H9 (cell line): ENCODE results near the gene TTC27. TPM values are rescaled to one million over a fixed set of nuclear protein-coding genes. Genes with fewer than 3 reads are reported as not detected.

Experiments used
- DNase-seq: peaks from one replicate; pipeline ENCODE4 v3.0.0-alpha.2; 2017
- H2AFZ ChIP-seq: one replicate; pipeline ENCODE4 v1.6.1; 2013; ENCODE audit warnings: mild to moderate bottlenecking, low read length, control low read depth, moderate library complexity
- H2AK5ac ChIP-seq: 2 replicates; pipeline ENCODE4 v1.6.1; 2013; ENCODE audit warnings: low read length, control low read depth, mixed read lengths; ENCODE audit not compliant: insufficient read length
- H2BK120ac ChIP-seq: one replicate; pipeline ENCODE4 v1.6.1; 2013; ENCODE audit warnings: low read depth, mild to moderate bottlenecking, low read length, control low read depth, inconsistent platforms; ENCODE audit not compliant: poor library complexity, severe bottlenecking
- H2BK12ac ChIP-seq: 2 replicates; pipeline ENCODE4 v1.6.1; 2013; ENCODE audit warnings: low read length, control low read depth, mixed read lengths, low read depth; ENCODE audit not compliant: insufficient read length
- H2BK15ac ChIP-seq: 2 replicates; pipeline ENCODE4 v1.6.1; 2013; ENCODE audit warnings: low read depth, low read length, control low read depth
- H2BK20ac ChIP-seq: one replicate; pipeline ENCODE4 v1.6.1; 2013; ENCODE audit warnings: low read depth, mild to moderate bottlenecking, low read length, control low read depth, inconsistent platforms; ENCODE audit not compliant: poor library complexity, severe bottlenecking
- H2BK5ac ChIP-seq: 2 replicates; pipeline ENCODE4 v1.6.1; 2013; ENCODE audit warnings: low read length, control low read depth, mixed read lengths; ENCODE audit not compliant: insufficient read length
- H3K14ac ChIP-seq: 2 replicates; pipeline ENCODE4 v1.6.1; 2013; ENCODE audit warnings: low read length, control low read depth; ENCODE audit not compliant: insufficient read depth
- H3K18ac ChIP-seq: 2 replicates; pipeline ENCODE4 v1.6.1; 2013; ENCODE audit warnings: low read depth, mild to moderate bottlenecking, mixed read lengths, low read length, control low read depth; ENCODE audit not compliant: insufficient read length
- H3K23ac ChIP-seq: 2 replicates; pipeline ENCODE4 v1.6.1; 2013; ENCODE audit warnings: low read length, control low read depth, mixed read lengths, low read depth; ENCODE audit not compliant: insufficient read length
- H3K23me2 ChIP-seq: 2 replicates; pipeline ENCODE4 v1.6.1; 2013; ENCODE audit warnings: low read depth, mild to moderate bottlenecking, mixed read lengths, low read length, control low read depth; ENCODE audit not compliant: insufficient read length, poor library complexity, severe bottlenecking
- H3K27ac ChIP-seq: 2 replicates; pipeline ENCODE4 v1.5.1; 2013; ENCODE audit warnings: low read length, control low read depth, mixed read lengths, low read depth; ENCODE audit not compliant: insufficient read length
- H3K27me3 ChIP-seq: 2 replicates; pipeline ENCODE4 v1.6.1; 2013; ENCODE audit warnings: low read length, control low read depth, inconsistent platforms; ENCODE audit not compliant: insufficient read depth
- H3K4ac ChIP-seq: 2 replicates; pipeline ENCODE4 v1.6.1; 2013; ENCODE audit warnings: low read depth, mild to moderate bottlenecking, control low read depth, inconsistent platforms, low read length, moderate library complexity
- H3K4me1 ChIP-seq: 2 replicates; pipeline ENCODE4 v1.6.1; 2013; ENCODE audit warnings: low read length, control low read depth, inconsistent platforms; ENCODE audit not compliant: insufficient read depth
- H3K4me2 ChIP-seq: 2 replicates; pipeline ENCODE4 v1.6.1; 2013; ENCODE audit warnings: low read length, control low read depth, mixed read lengths; ENCODE audit not compliant: insufficient read length, insufficient read depth
- H3K56ac ChIP-seq: 2 replicates; pipeline ENCODE4 v1.6.1; 2013; ENCODE audit warnings: low read depth, mild to moderate bottlenecking, mixed read lengths, low read length, control low read depth; ENCODE audit not compliant: insufficient read length
- H3K79me1 ChIP-seq: 2 replicates; pipeline ENCODE4 v1.6.1; 2013; ENCODE audit warnings: low read depth, mild to moderate bottlenecking, moderate library complexity, low read length, control low read depth, inconsistent platforms; ENCODE audit not compliant: insufficient read depth, poor library complexity, severe bottlenecking
- H3K79me2 ChIP-seq: 2 replicates; pipeline ENCODE4 v1.6.1; 2013; ENCODE audit warnings: low read length, control low read depth, inconsistent platforms; ENCODE audit not compliant: insufficient read depth
- H3K9ac ChIP-seq: 2 replicates; pipeline ENCODE4 v1.6.1; 2013; ENCODE audit warnings: low read length, control low read depth, mixed read lengths; ENCODE audit not compliant: insufficient read length; ENCODE audit errors: extremely low read depth
- H3K9me3 ChIP-seq: one replicate; pipeline ENCODE4 v1.6.1; 2013; ENCODE audit warnings: low read depth, low read length, inconsistent platforms; ENCODE audit not compliant: control insufficient read depth
- H3T11ph ChIP-seq: one replicate; pipeline ENCODE4 v1.6.1; 2013; ENCODE audit warnings: mild to moderate bottlenecking, low read length, control low read depth, inconsistent platforms
- H4K20me1 ChIP-seq: one replicate; pipeline ENCODE4 v1.6.1; 2013; ENCODE audit not compliant: control insufficient read depth, insufficient read length, insufficient read depth
- H4K5ac ChIP-seq: 2 replicates; pipeline ENCODE4 v1.6.1; 2013; ENCODE audit warnings: low read depth, mild to moderate bottlenecking, mixed read lengths, low read length, control low read depth; ENCODE audit not compliant: insufficient read length
- H4K8ac ChIP-seq: replicated peaks from 2 replicates; pipeline ENCODE4 v1.6.1; 2013; ENCODE audit warnings: low read length, control low read depth, mixed read lengths, low read depth; ENCODE audit not compliant: insufficient read length
- H4K91ac ChIP-seq: 2 replicates; pipeline ENCODE4 v1.6.1; 2013; ENCODE audit warnings: low read depth, mild to moderate bottlenecking, moderate library complexity, mixed read lengths, low read length, control low read depth; ENCODE audit not compliant: insufficient read length
- H3K27ac Mint-ChIP-seq, 3 experiments: 2 replicates in 2 of 3; 3 replicates in 1 of 3; pipeline ENCODE4 v1.8.0; 2020 to 2021; ENCODE audit warnings: mixed read lengths in 3 of 3, mild to moderate bottlenecking in 1 of 3, moderate library complexity in 1 of 3
- H3K27me3 Mint-ChIP-seq: 2 replicates; pipeline ENCODE4 v1.8.0; 2021; ENCODE audit warnings: low read depth, mild to moderate bottlenecking, moderate library complexity, mixed read lengths
- H3K36me3 Mint-ChIP-seq, 3 experiments: 2 replicates in 2 of 3; 3 replicates in 1 of 3; pipeline ENCODE4 v1.8.0; 2020 to 2021; ENCODE audit warnings: low read depth in 3 of 3, mixed read lengths in 3 of 3; ENCODE audit not compliant: insufficient read depth in 1 of 3
- H3K4me1 Mint-ChIP-seq, 2 experiments: 2 replicates each; pipeline ENCODE4 v1.8.0; 2020; ENCODE audit warnings: mixed read lengths in 2 of 2
- H3K4me3 Mint-ChIP-seq, 2 experiments: 2 replicates in 1 of 2; 3 replicates in 1 of 2; pipeline ENCODE4 v1.8.0; 2020 to 2021; ENCODE audit warnings: mild to moderate bottlenecking in 2 of 2, mixed read lengths in 2 of 2, moderate library complexity in 1 of 2
- H3K9me3 Mint-ChIP-seq, 2 experiments: 2 replicates in 1 of 2; 3 replicates in 1 of 2; pipeline ENCODE4 v1.8.0; 2020; ENCODE audit warnings: mild to moderate bottlenecking in 2 of 2, mixed read lengths in 2 of 2, moderate library complexity in 1 of 2
- CTCF ChIP-seq: fragments of 200-600 bp; sonication (generic); conservative IDR thresholded peaks from 3 replicates; pipeline ENCODE4 v1.8.0; 2021; ENCODE audit warnings: antibody characterized with exemption, mild to moderate bottlenecking
- WGBS: extraction: QIAGEN DNeasy Blood & Tissue Kit; methylation state at CpG from one replicate; pipeline ENCODE4 v1.1.7; 2013; ENCODE audit warnings: missing lambda C conversion rate, low lambda C conversion rate, mixed read lengths; ENCODE audit not compliant: insufficient read length; ENCODE audit errors: extremely low coverage; 5-methylcytosine and 5-hydroxymethylcytosine counted together
- total RNA-seq: library from RNA; stranded (reverse); gene quantifications from 2 replicates; pipeline ENCODE4 v1.2.1, GENCODE V29; 2021

The TTC27 gene
- total RNA-seq, 1 experiment from 2014 or later: 26.0 TPM

GRCh38 chr2:32719933-32720716, 92.3 kb downstream of the TTC27 start:
- H3K27ac Mint-ChIP-seq: no peak overlapping the region
- H4K5ac ChIP-seq: no peak overlapping the region
- H3K4me3 Mint-ChIP-seq: no peak overlapping the region

More at GRCh38 chr2:32719933-32720716, 92.3 kb downstream of the TTC27 start:
- Histone ChIP-seq H3K9ac (no peak overlapping the region), H3K27ac (no peak overlapping the region), H3K23ac (no peak overlapping the region), H3K14ac (no peak overlapping the region), H3K4ac (no peak overlapping the region), H3K79me2 (no peaks in the 10 kb centered on the region; the same call in 1 of the 2 replicates), H2AK5ac (no peak overlapping the region), H2BK120ac (no peak overlapping the region), H4K91ac (no peak overlapping the region), H3K18ac (no peak overlapping the region), H4K20me1 (no peaks in the 10 kb centered on the region), H3K9me3 (no peaks in the 10 kb centered on the region), H3K23me2 (no peaks in the 10 kb centered on the region), H3K27me3 (no peaks in the 10 kb centered on the region), H3K4me2 (no peak overlapping the region), H2BK20ac (no peak overlapping the region), H2BK12ac (no peak overlapping the region), H3T11ph (no peak overlapping the region), H2BK15ac (no peak overlapping the region), H4K8ac (no peak overlapping the region), H3K4me1 (no peaks in the 10 kb centered on the region), H2BK5ac (no peak overlapping the region), H2AFZ (no peak overlapping the region), H3K56ac (no peak overlapping the region), H3K79me1 (no peaks in the 10 kb centered on the region)
- H3K36me3 Mint-ChIP-seq: peaks cover 7 to 8% (median 8%) of the 10 kb centered on the region in 3 experiments
- H3K27me3 Mint-ChIP-seq: no peaks in the 10 kb centered on the region
- WGBS: no CpG with 5 or more reads among the region's 1 CpG
- DNase-seq: no peak
- no peak for TF ChIP-seq CTCF
- no peaks in the 10 kb centered on the region for H3K4me1 Mint-ChIP-seq
- H3K9me3 Mint-ChIP-seq: peaks cover 5 to 6% of the 10 kb centered on the region in 2 experiments
